ENCODE measurements around the gene COL7A1. TPM values are rescaled to one million over a fixed set of nuclear protein-coding genes. Genes with fewer than 3 reads are reported as not detected.

The COL7A1 gene
- polyA plus RNA-seq, 3 donors, result 12.9 to 14.7 (median 14.2) TPM

DNA sequence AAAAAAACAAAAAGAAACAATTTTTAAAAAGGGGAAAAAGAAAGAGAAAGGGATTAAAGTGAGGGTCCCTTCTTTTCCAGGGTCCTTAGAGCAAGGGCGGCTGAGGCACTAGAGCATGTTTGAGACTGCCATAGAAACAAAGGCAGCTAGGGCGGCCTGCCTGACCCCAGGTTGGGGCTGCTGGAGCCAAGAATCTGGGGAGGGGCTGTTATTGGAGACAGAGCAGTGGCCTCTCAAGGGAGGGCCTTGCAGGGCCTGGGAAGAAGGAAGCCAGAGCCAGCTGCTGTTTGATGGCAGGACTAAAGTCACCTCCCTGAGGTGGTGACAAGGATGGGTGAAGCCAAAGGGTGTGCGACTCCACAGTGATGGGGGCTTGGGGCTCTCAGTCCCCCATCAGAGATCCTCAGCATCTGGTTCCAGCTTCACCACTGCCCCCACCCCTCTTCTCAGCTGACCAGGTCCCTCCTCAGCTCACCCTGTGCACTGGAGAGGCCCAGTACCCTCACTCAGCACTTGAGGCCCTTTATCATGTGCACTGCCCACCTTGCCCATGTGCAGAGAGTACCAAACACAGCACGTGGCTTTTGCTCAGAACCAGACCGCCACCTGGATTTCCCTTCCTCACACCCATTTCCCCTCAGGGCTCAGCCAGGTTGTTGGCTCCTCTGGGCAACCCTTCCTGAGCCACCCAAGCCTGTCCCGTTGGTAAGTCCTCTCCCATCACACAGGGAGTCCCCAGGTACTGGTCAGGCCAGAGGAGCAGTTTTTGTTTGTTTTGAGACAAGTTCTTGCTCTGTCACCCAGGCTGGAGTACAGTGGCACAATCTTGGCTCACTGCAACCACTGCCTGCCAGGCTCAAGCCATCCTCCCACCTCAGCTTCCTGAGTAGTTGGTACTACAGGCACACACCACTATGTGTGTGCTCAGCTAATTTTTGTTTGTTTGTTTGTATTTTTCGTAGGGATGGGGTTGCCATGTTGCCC is 24.7 kb upstream of the COL7A1 start:
- no peak for DNase-seq (ENCODE audit: low read depth in 3 of 3, low spot score in 2 of 3)

DNA sequence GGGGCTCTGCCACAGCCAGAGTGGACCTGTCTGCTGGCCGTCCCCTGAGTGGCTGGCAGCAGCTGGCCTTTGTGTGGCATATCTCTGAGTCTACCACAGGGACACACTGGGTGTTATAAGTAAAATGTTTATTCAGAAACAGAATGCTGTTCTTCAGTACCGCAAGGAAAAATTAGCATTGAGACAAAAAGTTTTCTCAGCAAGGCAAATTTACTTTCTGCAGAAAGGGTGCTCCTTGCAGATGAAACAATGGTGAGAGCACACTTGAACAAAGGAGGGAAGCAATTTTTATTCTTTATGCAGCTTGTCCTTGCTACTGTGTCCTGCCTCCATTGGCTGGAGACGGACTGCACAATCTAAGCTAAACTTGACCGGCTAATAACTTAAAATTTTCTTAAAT is 22.4 kb upstream of the COL7A1 start:
- no peak for DNase-seq (ENCODE audit: low read depth in 3 of 3, low spot score in 2 of 3)

DNA sequence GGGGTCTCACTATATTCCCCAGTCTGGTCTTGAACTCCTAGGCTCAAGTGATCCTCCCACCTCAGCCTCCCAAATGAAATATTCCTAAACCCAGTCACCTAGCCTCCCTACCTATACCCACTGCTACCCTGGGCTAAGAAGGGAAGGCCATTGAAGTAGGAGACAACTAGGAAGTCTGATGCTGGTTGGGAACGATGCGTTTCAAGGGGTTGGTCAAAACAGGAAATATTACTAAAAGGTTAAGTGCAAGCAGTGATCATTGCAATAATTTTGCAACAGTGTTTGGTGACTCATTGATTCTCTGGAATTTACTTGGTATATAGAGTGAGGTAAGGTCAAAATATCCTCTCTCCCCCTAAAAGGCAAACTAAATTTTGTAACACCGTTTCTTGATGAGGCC is 18.9 kb upstream of the COL7A1 start:
- no peak for DNase-seq (ENCODE audit: low read depth in 3 of 3, low spot score in 2 of 3)

GRCh38 chr3:48612309-48612708 is 17.2 kb upstream of the COL7A1 start:
- DNase-seq (ENCODE audit: low read depth in 3 of 3, low spot score in 2 of 3), result no peak

DNA sequence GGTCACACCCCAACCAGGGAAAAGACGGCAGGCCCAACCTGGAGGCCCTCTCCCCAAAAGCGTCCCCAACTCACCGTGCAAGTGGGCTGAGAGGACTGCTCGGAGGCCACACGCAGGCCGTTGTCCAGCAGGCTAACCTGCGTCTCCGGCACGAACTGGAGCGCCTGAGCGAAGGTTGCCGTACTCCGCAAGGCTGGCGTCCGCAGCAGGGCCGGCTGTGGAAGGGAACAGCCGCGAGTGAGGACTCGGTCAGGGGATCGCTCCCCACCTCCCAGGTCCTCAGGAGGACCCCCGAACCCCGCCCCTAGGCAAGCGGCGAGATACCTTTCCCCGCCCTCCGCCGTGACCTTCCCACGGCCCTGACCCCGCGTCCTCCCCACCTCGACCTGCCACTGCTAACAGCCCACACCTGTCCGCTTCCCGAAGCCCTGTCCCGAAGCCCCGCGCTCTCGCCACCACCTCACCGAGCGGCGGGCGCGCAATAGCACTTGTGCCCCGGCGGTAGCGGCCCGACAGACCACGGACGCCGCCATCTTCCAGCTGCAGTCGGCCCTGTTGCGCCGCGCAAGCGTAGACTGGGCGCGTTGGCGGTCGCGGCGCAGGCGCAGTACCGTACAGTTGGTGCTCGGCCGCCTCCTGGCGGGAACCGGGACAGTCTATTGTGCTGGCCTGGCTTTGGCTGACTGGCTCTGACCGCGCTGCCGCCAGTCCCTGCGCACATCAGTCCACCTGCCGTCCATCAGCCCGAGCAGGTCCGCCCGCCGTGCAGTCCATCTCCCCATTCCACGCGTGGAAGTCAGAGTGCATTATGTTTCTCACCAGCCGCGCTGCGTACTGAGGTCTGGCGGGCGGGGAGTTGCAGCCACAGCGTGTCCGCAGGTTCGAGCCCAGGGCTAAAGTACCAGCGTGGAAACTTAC is 14.2 kb upstream of the COL7A1 start, which contains the start of gene UQCRC1:
UQCRC1 (minus strand) TSS at position 559 of the 918 bp plus-strand sequence; CDS start at position 533, 26 bp downstream.
- peak; percentile 84 to 88 (median 85) for DNase-seq (ENCODE audit: low read depth in 3 of 3, low spot score in 2 of 3)

GRCh38 chr3:48607519-48607918 is 12.4 kb upstream of the COL7A1 start:
- no peak for DNase-seq (ENCODE audit: low read depth in 3 of 3, low spot score in 2 of 3)

GRCh38 chr3:48601622-48601994 is 6.5 kb upstream of the COL7A1 start:
- no peak for DNase-seq (ENCODE audit: low read depth in 3 of 3, low spot score in 2 of 3)

DNA sequence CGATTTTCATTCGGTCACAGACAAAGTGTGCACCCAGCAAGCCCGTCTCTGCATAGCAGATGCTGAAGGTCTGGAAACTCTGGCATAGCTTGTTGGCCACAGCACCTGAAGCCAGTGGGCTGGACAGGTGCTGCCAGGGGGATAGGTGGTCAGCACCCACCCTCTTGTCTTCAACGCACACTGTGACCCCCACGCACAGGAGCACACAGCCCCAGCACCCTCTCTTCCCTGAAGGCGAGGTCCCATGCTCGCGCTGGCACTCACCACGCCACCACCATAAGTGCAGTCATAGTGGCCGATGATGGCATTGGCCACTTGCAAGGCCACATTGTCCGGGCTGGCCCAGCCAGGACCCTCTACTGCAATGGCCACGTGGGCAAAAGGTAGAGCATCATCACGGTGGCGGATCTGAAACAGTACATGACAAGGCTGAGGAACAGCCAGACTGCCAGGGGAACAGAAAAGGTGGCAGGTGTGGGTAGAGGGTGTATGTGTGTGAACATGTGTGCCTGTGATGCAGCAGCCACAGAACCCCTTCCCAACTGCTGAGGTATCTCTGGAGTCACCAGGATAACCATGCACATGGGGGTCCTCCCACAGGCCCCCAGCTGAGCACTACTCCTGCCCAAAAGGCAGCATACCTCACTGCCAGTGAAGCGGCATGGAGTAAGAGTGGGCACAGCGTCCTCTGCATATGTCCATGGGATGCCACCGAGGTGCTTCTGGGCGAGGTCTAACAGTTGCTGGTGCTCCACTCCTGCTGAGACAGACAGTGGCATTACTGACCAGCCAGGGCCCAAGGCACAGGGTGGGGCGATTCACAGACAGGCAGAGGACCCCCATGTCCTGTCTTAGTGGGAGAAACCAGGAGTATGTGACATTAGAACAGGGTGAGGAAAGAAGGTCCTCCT is 5.8 kb upstream of the COL7A1 start:
- DNase-seq (ENCODE audit: low read depth in 3 of 3, low spot score in 2 of 3), result no peak

GRCh38 chr3:48599509-48600285 is 4.6 kb upstream of the COL7A1 start:
- DNase-seq (ENCODE audit: low read depth in 3 of 3, low spot score in 2 of 3), result no peak

- DNase-seq (ENCODE audit: low read depth in 3 of 3, low spot score in 2 of 3), result no peak
Observed at GRCh38 chr3:48599077-48599501, 4.0 kb upstream of the COL7A1 start.

GRCh38 chr3:48598323-48599076 is 3.4 kb upstream of the COL7A1 start:
- DNase-seq (ENCODE audit: low read depth in 3 of 3, low spot score in 2 of 3), result peak; percentile 64 to 75 (median 74)

DNA sequence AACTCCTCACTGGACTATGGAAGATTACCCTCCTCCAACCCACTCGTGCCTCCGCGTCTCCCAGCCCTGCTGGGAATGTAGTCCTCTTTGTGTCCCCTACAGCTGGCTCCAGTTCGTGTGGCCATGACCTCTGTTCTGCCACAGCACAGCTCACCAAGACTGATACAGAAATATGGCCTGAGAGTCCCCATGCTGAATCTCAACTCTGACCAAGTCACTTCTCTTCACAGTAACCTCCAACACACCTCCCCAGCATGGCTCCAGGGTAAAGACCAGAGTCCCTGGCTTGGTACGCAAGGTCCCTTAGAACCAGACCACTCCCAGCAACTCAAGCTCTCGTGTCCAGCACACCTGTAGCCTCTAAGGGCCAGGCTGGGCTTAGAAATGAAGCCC is 2.3 kb upstream of the COL7A1 start:
- DNase-seq (ENCODE audit: low read depth in 3 of 3, low spot score in 2 of 3), result no peak

GRCh38 chr3:48596676-48597407 is 1.7 kb upstream of the COL7A1 start:
- no peak for DNase-seq (ENCODE audit: low read depth in 3 of 3, low spot score in 2 of 3)

- no peak for DNase-seq (ENCODE audit: low read depth in 3 of 3, low spot score in 2 of 3)
Observed at GRCh38 chr3:48596157-48596556, 1.0 kb upstream of the COL7A1 start.

GRCh38 chr3:48595526-48596121 is 495 bp upstream of the COL7A1 start:
- peak in 1 of 3 donors; percentile 16 for DNase-seq (ENCODE audit: low read depth in 3 of 3, low spot score in 2 of 3)

DNA sequence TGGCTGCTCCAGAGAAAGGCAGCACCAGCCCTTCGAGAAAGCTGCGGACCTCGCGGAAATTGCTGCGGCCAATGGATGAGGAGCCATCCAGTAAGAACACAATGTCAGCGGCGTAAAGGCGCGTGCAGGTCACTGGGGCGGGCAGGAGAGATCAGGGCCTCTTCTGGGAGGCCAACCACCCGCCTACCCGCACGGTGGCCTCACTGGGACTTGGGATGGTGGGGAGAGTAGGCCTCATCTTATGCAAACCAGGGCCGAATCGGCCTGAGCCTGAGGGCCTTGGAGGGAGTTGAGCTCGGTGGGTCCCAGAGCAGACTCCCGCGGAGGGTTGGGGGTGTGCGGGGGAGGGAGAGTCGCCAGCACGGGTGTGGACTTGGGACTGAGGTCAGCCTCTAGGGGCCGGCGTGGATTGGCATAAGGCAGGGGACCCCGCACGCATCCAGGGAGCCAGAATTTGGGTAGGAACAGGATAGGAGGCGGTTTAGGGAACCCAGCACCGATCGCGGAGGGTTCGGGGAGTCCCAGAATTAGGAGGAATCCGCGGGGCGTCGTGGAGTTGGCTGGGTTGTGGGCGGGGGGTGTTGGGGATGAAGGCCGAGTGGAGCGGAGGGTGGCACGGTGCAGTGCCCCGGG is 596 bp downstream of the COL7A1 start:
- DNase-seq (ENCODE audit: low read depth in 3 of 3, low spot score in 2 of 3), result no peak

DNA sequence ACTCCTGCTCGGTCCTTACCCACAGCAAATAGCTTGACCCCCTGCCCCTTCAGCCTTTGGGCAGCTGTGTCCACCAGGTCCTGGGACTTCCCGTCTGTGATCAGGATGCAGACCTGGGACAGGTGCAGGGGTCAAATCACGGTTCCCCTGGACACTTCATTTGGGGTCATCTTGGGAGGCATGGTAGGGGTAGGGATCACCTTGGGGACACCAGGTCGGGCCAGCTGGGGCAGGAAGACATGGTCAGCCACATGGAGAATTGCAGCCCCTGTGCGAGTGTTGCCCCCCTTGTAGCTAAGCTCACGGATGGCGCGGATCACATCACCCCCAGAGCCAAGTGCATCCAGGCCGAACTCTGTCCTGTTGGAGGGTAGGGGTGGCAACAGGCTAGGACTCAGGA is 1.8 kb downstream of the COL7A1 start:
- no peak for DNase-seq (ENCODE audit: low read depth in 3 of 3, low spot score in 2 of 3)

All from right renal cortex interstitium (tissue), 3 donors.